LNCAP (cell line): ENCODE data around the gene FAM107B.

Source experiments
- CTCF ChIP-seq: fragments of 450-650 bp; IDR thresholded peaks from 2 replicates; pipeline ENCODE4 v1.5.1; 2017; ENCODE audit warnings: mild to moderate bottlenecking

FAM107B gene

DNA sequence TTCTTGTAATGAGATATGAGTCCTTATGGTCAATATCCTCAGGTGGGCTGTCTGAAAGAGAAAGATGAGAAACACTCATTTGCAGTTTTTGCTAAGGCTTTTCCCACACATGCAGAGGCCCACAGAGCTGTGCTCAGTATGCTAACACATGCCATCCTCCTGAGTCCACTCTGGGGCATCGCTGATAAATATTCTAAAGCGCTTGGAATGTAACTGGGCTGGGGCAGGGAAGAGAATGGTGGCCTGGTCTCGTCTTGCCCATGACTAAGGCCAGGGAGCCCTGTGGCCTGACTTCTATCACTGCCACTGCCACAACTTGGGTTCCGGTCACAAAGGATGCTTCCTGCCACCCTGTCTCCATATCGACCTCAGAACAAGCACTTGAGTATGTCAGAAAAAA is 244.2 kb downstream of the FAM107B start:
- TF ChIP-seq CTCF: no peak

DNA sequence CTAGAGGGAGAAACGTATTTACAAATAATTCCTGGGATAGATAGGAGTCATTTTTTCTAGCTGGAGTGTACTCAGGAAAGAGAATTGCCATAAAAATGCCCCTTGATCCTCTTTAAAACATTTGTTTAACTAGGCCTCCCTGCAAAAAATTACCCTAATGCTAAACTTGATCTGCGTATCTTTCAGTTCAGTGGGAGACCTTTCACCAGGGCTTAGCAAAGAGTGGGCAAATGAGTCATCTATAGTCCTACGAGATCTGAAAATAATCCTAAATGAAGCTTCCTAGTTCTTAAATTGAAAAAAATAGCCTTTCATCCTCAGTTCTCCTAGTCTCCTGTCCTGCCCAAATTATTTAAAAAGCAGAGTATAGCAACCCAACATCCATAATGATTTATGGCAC is 245.3 kb downstream of the FAM107B start:
- no peak for TF ChIP-seq CTCF

- TF ChIP-seq CTCF: no peak
Observed at GRCh38 chr10:14528450-14528849, 246.2 kb downstream of the FAM107B start.

DNA sequence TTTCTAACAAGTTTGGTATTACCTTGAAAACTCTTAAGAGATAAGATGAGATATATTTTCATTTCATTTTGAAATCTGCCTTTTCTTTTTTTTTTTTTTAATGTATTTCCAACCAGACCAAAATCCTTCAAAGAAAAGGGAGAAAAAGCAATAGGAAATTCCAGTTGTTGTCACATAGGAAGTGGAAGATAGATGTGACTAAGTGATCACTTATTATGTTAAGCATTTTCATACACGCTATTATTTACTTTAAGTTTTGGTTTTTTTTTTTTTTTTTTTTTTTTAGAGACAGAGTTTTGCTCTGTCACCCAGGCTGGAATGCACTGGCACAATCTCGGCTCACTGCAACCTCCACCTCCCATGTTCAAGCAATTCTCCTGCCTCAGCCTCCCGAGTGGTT is 246.8 kb downstream of the FAM107B start:
- TF ChIP-seq CTCF: no peak

DNA sequence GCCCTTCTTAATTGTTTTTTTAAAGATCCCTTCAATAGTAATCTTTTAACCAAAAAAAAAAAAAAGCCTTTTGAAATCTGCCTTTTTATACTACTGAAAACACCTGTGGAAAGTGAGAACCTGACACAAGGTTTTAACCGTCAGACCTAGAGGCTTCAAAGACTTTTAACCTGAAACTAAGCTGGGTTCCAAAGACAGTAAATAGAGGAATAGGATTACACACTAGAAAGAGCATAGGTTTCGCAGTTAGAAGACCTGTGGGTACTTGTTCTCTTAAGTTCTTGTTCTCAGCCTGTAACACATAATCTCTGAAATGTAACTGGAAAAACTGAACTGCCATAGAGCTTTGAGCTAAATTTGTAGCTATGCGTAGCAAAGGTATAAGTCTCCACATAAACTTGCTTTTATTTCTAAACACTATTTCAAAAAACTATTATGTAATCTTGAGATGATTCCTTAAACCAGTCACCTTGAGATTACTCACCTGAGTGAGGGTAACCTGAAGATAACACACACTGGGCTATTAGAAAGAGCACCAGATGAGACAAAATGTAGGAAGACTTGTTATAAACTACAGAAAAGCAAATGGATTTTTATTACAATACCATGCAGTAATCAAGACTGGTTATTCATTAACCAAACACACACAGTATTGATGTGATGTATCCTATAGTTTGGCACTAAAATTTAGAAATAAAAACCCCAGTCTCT is 247.4 kb downstream of the FAM107B start:
- no peak for TF ChIP-seq CTCF

GRCh38 chr10:14526326-14526725 is 248.4 kb downstream of the FAM107B start:
- no peak for TF ChIP-seq CTCF

DNA sequence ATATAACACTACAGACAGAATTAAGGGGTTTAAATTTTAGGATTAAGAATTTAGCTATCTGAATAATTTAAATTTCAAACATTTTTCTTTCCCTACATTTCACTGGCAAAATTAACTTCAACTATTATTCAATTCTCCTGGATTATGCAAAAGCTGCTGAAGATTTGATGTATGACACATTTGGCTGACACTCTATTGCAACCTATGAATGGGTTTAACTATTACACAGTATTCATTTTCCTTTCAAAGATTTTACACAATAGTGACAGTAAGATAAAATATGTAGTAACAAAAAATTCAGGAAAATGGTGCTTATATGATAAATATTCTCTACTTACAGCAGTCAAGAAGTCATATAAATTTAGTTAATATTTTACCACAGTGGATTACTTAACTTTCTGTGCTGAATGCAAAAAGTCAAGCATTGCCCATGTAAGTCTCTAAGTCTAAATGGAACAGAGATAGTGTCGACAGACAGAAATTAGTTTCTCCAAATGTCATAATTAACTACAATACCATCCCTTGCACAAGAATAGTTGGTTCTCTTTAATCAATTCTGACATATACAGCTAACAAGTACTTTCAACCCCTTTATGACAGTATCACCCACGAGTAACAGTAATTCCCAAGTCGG is 249.9 kb downstream of the FAM107B start:
- no peak for TF ChIP-seq CTCF
